Transverse colon (tissue), 4 donors: ENCODE results near the gene PIGS. TPM values are rescaled to one million over a fixed set of nuclear protein-coding genes. Genes with fewer than 3 reads are reported as not detected.
A peak's percentile ranks its signal among the peaks of the same experiment; 100 is the strongest.

Experiments
- DNase-seq: peaks from one replicate; pipeline ENCODE4 v3.0.0-alpha.2; 2019
- H3K27ac ChIP-seq, 4 donors: fragments of 200-600 bp; sonication (generic); 2 replicates each; pipeline ENCODE4 v1.5.1; 2016 to 2018; ENCODE audit warnings: inconsistent platforms in 4 of 4
- H3K27me3 ChIP-seq: fragments of 200-600 bp; sonication (generic); 2 replicates; pipeline ENCODE4 v1.5.1; 2017; ENCODE audit warnings: inconsistent platforms
- H3K36me3 ChIP-seq, 4 donors: fragments of 200-600 bp; sonication (generic); 2 replicates each; pipeline ENCODE4 v1.5.1; 2017 to 2019; ENCODE audit warnings: inconsistent platforms in 4 of 4
- H3K4me1 ChIP-seq, 4 donors: fragments of 200-600 bp; sonication (generic); 2 replicates each; pipeline ENCODE4 v1.5.1; 2017 to 2020; ENCODE audit warnings: inconsistent platforms in 4 of 4
- H3K4me3 ChIP-seq, 4 donors: fragments of 200-600 bp; sonication (generic); 1 replicate in 1 of 4; 2 replicates in 3 of 4; pipeline versions ENCODE4 v1.5.1 to v1.6.1; 2017 to 2019; ENCODE audit warnings: inconsistent platforms in 4 of 4
- H3K9me3 ChIP-seq, 2 donors: fragments of 200-600 bp; sonication (generic); 2 replicates each; pipeline ENCODE4 v1.5.1; 2017 to 2019; ENCODE audit warnings: inconsistent platforms in 2 of 2
- EP300 ChIP-seq: sonication (generic); formaldehyde crosslinking; IDR thresholded peaks from one replicate; pipeline ENCODE4 v1.6.1; 2017; ENCODE audit warnings: antibody characterized with exemption, low read depth
- POLR2A ChIP-seq: fragments of 450-650 bp; IDR thresholded peaks from one replicate; pipeline ENCODE4 v1.6.1; 2016; ENCODE audit warnings: antibody characterized with exemption, mild to moderate bottlenecking, moderate library complexity
- POLR2AphosphoS5 ChIP-seq, 3 donors: sonication (generic); formaldehyde crosslinking; IDR thresholded peaks; one replicate each; pipeline ENCODE4 v1.6.1; 2016; ENCODE audit warnings: antibody characterized with exemption in 3 of 3
- WGBS, 2 donors: methylation state at CpG; one replicate each; pipeline ENCODE4 v1.1.5; 2018; ENCODE audit warnings: low coverage in 1 of 2; 5-methylcytosine and 5-hydroxymethylcytosine counted together
- in situ Hi-C, 4 donors: fragments of 200-750 bp; cut with MboI; loops; one replicate each; pipeline versions ENCODE4 v1.15.0 to v1.15.1; 2017; ENCODE audit warnings: low sequenced_read_pairs in 3 of 4, low pct_ligation_motif_present in 1 of 4, low pct_unique_long_range_greater_than_20kb in 1 of 4
- intact Hi-C: fragments of 100-400 bp; cut with DNase I; formaldehyde crosslinking; loops from one replicate; pipeline ENCODE4 v1.15.1; 2023; ENCODE audit warnings: low total_unique reads
- total RNA-seq, 4 donors: library from RNA; depleted of rRNA; stranded (reverse); fragments of >200 nt; gene quantifications; one replicate each; pipeline ENCODE4 v1.1.0, GENCODE V29; 2016
- TF ChIP-seq, protein P1 (sequence below), 5 experiments: fragments of 200-600 bp in 3 of 5; fragments of 450-650 bp in 2 of 5; sonication (generic) in 3 of 5; IDR thresholded peaks; 1 replicate in 2 of 5; 2 replicates in 3 of 5; pipeline ENCODE4 v1.5.1; 2016 to 2017; ENCODE audit warnings: antibody characterized with exemption in 5 of 5, inconsistent platforms in 3 of 5, mild to moderate bottlenecking in 2 of 5, moderate library complexity in 1 of 5

The PIGS gene
- total RNA-seq, 4 donors from 2014 or later = 18.1 to 182 (median 87.6) TPM

DNA sequence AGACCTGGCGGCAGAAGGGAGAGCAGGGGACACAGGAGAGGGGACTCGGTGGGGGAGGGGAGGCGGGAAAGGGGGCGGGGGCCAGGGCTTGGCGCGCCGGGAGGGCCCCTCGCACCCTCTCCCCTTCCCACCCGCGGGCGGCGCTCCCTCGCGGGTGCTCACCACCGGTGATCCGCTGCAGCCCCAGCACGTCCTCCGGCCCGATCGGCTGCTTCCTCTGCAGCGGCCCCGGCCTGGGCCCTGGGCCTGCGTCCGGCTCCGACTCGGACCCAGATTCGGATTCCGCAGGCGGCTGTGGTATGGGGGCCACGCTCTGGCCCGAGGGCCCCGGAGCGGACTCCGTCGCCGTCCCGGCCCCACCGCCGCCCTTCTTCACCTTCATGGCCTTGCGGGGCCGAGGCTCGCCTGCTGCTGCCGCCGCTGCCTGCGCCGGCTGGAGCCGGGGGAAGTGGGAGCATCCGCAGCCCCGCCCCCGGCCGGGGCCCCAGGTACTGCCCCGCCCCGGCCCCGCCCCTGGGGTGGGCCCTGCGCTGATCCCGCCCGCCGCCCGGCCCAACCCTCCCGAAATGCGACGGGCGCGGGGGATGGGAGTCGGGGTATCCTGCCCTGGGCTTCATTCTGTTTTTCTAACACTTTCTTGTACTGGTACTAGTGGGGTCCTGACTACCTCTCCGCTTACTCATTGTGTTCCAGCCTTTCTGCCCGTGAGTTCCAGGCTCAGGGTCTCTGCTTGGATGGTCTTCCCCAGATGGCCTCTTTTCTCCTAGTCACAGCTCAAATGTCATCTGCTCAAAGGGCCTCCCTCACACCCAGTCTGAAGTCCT, 18.9 kb downstream of the PIGS start, which contains the start of gene UNC119:
Gene UNC119 (minus strand): TSS at position 449 of the 824 bp plus-strand sequence. CDS start 67 bp downstream, at position 382.
- TF ChIP-seq EP300 (no peak), POLR2AphosphoS5 (IDR thresholded peaks at IDR 0.05) (peak; percentile 39 to 78 (median 76)), POLR2A (peak; percentile 53)
- TF ChIP-seq, protein P1, sequence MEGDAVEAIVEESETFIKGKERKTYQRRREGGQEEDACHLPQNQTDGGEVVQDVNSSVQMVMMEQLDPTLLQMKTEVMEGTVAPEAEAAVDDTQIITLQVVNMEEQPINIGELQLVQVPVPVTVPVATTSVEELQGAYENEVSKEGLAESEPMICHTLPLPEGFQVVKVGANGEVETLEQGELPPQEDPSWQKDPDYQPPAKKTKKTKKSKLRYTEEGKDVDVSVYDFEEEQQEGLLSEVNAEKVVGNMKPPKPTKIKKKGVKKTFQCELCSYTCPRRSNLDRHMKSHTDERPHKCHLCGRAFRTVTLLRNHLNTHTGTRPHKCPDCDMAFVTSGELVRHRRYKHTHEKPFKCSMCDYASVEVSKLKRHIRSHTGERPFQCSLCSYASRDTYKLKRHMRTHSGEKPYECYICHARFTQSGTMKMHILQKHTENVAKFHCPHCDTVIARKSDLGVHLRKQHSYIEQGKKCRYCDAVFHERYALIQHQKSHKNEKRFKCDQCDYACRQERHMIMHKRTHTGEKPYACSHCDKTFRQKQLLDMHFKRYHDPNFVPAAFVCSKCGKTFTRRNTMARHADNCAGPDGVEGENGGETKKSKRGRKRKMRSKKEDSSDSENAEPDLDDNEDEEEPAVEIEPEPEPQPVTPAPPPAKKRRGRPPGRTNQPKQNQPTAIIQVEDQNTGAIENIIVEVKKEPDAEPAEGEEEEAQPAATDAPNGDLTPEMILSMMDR (IDR thresholded peaks at IDR 0.05) = no peak
- intact Hi-C loops = no loop called here
- Histone ChIP-seq H3K27ac (peak within 1 kb of the TSS; percentile 74 to 89 (median 80)), H3K9me3 (no peaks in the 10 kb centered on the region), H3K36me3 (peaks cover 0 to 28% (median 7%) of the 10 kb centered on the region in 4 donors), H3K4me1 (peaks cover 4 to 37% (median 8%) of the 10 kb centered on the region in 4 donors), H3K27me3 (no peaks in the 10 kb centered on the region), H3K4me3 (peak within 1 kb of the TSS; percentile 56 to 91 (median 72))
- in situ Hi-C loops = no loop called here
- DNase-seq = peak; percentile 87
- 2% methylated on average over 46 of the region's 67 CpGs; no CpG with 5 or more reads in 1 of the 2 donors for WGBS, 2 donors

DNA sequence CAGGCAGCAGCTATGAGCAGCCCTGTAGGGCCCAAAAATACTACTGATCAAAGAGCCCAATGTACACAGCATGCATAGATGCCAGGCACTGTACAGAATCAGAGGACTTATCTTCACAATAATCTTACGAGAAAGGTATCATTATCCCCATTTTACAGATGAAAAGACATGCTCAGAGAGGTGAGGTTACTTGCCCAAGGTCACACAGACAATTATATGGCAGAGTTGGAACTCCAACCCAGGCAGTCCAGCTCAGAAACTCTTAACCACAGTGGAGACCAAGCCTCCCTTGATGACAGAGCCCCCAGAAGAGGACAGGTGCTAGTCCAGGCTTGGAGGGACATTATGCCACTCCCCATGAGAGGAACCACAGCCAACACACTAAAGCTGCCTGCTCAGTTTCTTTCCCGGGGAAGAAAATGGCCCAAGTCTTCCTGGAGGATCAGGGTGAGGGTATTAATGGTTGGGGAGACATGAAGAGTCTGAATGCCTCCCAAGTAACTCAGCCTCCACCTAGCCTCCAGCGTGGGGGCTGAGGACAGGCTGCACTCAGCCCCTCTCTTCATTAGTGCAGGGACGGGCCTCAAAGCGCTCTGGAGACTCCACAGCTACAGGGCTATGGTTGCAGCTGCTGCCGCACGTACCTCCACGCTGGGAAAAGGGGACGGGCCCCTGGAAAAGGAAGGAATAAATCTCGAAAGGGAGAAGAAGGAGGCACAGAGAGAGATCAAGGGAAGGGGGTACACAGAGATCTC, 19.7 kb downstream of the PIGS start:
- DNase-seq = no peak
- H3K9me3 ChIP-seq = no peaks in the 10 kb centered on the region
- H3K27ac ChIP-seq = peak overlapping the region; percentile 74 to 89 (median 80)
- H3K36me3 ChIP-seq = peaks cover 0 to 27% (median 5%) of the 10 kb centered on the region in 4 donors
- peaks cover 4 to 37% (median 8%) of the 10 kb centered on the region in 4 donors for H3K4me1 ChIP-seq
- TF ChIP-seq POLR2A (no peak), EP300 (no peak), POLR2AphosphoS5 (IDR thresholded peaks at IDR 0.05) (no peak)
- TF ChIP-seq, protein P1 (IDR thresholded peaks at IDR 0.05) = no peak
- 16 to 27% methylated on average over 3 to 10 of the region's 10 CpGs for WGBS, 2 donors
- intact Hi-C loops (no loop called here), in situ Hi-C loops (no loop called here)
- H3K4me3 ChIP-seq = peak overlapping the region; percentile 56 to 91 (median 72)
- no peaks in the 10 kb centered on the region for H3K27me3 ChIP-seq

DNA sequence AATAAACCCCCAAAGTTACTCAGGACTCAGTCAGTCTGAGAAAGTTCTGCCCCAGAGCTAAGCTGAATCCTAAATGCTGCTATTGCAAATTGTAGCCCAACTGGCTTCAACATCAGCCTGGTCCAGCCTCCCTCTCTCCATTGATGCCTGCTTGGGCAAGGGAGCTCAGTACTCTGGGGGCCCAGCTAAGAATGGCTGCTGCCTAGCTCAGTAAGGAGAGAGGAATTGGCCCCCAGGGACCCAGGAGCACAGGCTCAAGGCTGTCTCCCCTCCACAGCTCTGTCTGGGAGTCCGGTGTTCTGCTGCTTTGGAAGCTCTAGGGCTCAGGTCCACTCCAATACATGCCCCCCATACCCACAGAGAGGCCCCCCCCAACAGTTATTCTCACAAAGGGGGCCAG, 20.5 kb downstream of the PIGS start:
- TF ChIP-seq, protein P1 (IDR thresholded peaks at IDR 0.05) = no peak
- TF ChIP-seq EP300 (no peak), POLR2AphosphoS5 (IDR thresholded peaks at IDR 0.05) (no peak), POLR2A (no peak)
- in situ Hi-C loops = no loop called here
- Histone ChIP-seq H3K4me3 (no peak overlapping the region), H3K9me3 (no peaks in the 10 kb centered on the region), H3K4me1 (peaks cover 4 to 37% (median 8%) of the 10 kb centered on the region in 4 donors), H3K27me3 (no peaks in the 10 kb centered on the region), H3K36me3 (peaks cover 0 to 20% (median 1%) of the 10 kb centered on the region in 4 donors), H3K27ac (no peak overlapping the region)
- 100% methylated on average over 1 of the region's 1 CpG; no CpG with 5 or more reads in 1 of the 2 donors for WGBS, 2 donors
- intact Hi-C loops = no loop called here
- no peak for DNase-seq
